OCI-LY1 (cell line): ENCODE measurements around the gene RNGTT.
"Not testable (repeated sequence)": the region's sequence is repeated elsewhere in the genome, so short reads cannot be mapped to it uniquely, and the experiment has no call there.

Experiments
- H2AFZ ChIP-seq: fragments of 200-600 bp; sonication (generic), shearing (Covaris generic); 2 replicates; pipeline ENCODE4 v1.6.0; 2014; ENCODE audit warnings: antibody characterized with exemption, mild to moderate bottlenecking, low read length
- H3F3A ChIP-seq: fragments of 200-600 bp; sonication (generic), shearing (Covaris generic); 2 replicates; pipeline ENCODE4 v1.6.0; 2014; ENCODE audit warnings: mild to moderate bottlenecking, antibody characterized with exemption, low read length, moderate library complexity; ENCODE audit not compliant: insufficient read depth
- H3K27ac ChIP-seq: fragments of 200-600 bp; sonication (generic); 2 replicates; pipeline ENCODE4 v1.5.1; 2014; ENCODE audit warnings: low read length, mixed run types, mild to moderate bottlenecking, low read depth; ENCODE audit not compliant: poor library complexity, severe bottlenecking
- H3K27me3 ChIP-seq: fragments of 200-600 bp; sonication (generic); 2 replicates; pipeline ENCODE4 v1.6.0; 2014; ENCODE audit warnings: antibody characterized with exemption, mild to moderate bottlenecking, low read length, moderate library complexity; ENCODE audit not compliant: insufficient read depth
- H3K36me3 ChIP-seq: fragments of 200-600 bp; sonication (generic); 2 replicates; pipeline ENCODE4 v1.6.1; 2014; ENCODE audit warnings: mild to moderate bottlenecking, antibody characterized with exemption, low read length, moderate library complexity, mixed read lengths; ENCODE audit not compliant: insufficient read depth
- H3K4me1 ChIP-seq: fragments of 200-600 bp; sonication (generic); 2 replicates; pipeline ENCODE4 v1.5.1; 2014; ENCODE audit warnings: mild to moderate bottlenecking, low read length, moderate library complexity; ENCODE audit not compliant: insufficient read depth, severe bottlenecking
- H3K4me2 ChIP-seq: fragments of 200-600 bp; sonication (generic), shearing (Covaris generic); 2 replicates; pipeline ENCODE4 v1.6.1; 2014; ENCODE audit warnings: low read length
- H3K4me3 ChIP-seq: fragments of 200-600 bp; sonication (generic); 2 replicates; pipeline ENCODE4 v1.5.1; 2014; ENCODE audit warnings: low read length, low read depth, mild to moderate bottlenecking, mixed read lengths; ENCODE audit not compliant: poor library complexity, severe bottlenecking
- H3K79me2 ChIP-seq: fragments of 200-600 bp; shearing (Covaris generic); 2 replicates; pipeline ENCODE4 v1.6.1; 2016; ENCODE audit warnings: mixed run types, low read length, mixed read lengths; ENCODE audit not compliant: insufficient read depth
- H3K9ac ChIP-seq: fragments of 200-600 bp; sonication (generic), shearing (Covaris generic); 2 replicates; pipeline ENCODE4 v1.6.1; 2014; ENCODE audit warnings: mild to moderate bottlenecking, low read length, mixed read lengths
- H3K9me2 ChIP-seq: fragments of 200-600 bp; sonication (generic), shearing (Covaris generic); 2 replicates; pipeline ENCODE4 v1.6.1; 2014; ENCODE audit warnings: low read depth, mild to moderate bottlenecking, low read length, mixed read lengths
- H3K9me3 ChIP-seq: fragments of 200-600 bp; shearing (Covaris generic); 2 replicates; pipeline ENCODE4 v1.6.1; 2014; ENCODE audit warnings: low read length, mixed read lengths
- H4K20me1 ChIP-seq: fragments of 200-600 bp; sonication (generic), shearing (Covaris generic); 2 replicates; pipeline ENCODE4 v1.6.0; 2016; ENCODE audit warnings: mild to moderate bottlenecking, low read length; ENCODE audit not compliant: insufficient read depth
- CTCF ChIP-seq: fragments of 200-600 bp; sonication (generic), shearing (Covaris generic); IDR thresholded peaks from 2 replicates; pipeline ENCODE4 v1.5.1; 2017; ENCODE audit warnings: mild to moderate bottlenecking, antibody characterized with exemption, low read length, moderate library complexity, mixed read lengths
- EZH2 ChIP-seq: fragments of 200-600 bp; sonication (generic), shearing (Covaris generic); IDR thresholded peaks from 2 replicates; pipeline ENCODE4 v1.8.0; 2017; ENCODE audit warnings: borderline replicate concordance, mixed run types, mild to moderate bottlenecking, antibody characterized with exemption, low read length, moderate library complexity, mixed read lengths

The RNGTT gene

GRCh38 chr6:88933521-88933920 is 29.9 kb downstream of the RNGTT start:
- Histone ChIP-seq H3K27me3 (no peaks in the 10 kb centered on the region), H3K9me2 (no peaks in the 10 kb centered on the region), H3K36me3 (peaks cover 74% of the 10 kb centered on the region), H3K9me3 (peaks cover 13% of the 10 kb centered on the region), H3K79me2 (no peaks in the 10 kb centered on the region), H4K20me1 (no peaks in the 10 kb centered on the region), H3K9ac (no peak overlapping the region), H3K4me1 (no peaks in the 10 kb centered on the region), H3K4me2 (no peak overlapping the region), H3F3A (no peaks in the 10 kb centered on the region), H2AFZ (no peak overlapping the region), H3K4me3 (no peak overlapping the region), H3K27ac (no peak overlapping the region)
- TF ChIP-seq EZH2 (no peak), CTCF (no peak)

- not testable (repeated sequence) for H3K27ac ChIP-seq, H3K9ac ChIP-seq, H3K79me2 ChIP-seq, H4K20me1 ChIP-seq, H3K9me2 ChIP-seq, H3K4me3 ChIP-seq, H3K27me3 ChIP-seq, H3K4me1 ChIP-seq, H3K4me2 ChIP-seq, H2AFZ ChIP-seq, H3F3A ChIP-seq
- Histone ChIP-seq H3K36me3 (peaks cover 62% of the 10 kb centered on the region), H3K9me3 (peaks cover 13% of the 10 kb centered on the region)
Measured at GRCh38 chr6:88932019-88932418, 31.4 kb downstream of the RNGTT start.

- Histone ChIP-seq H3K4me3 (no peak overlapping the region), H3K9me2 (no peaks in the 10 kb centered on the region), H3F3A (no peaks in the 10 kb centered on the region), H3K27me3 (no peaks in the 10 kb centered on the region), H3K4me2 (no peak overlapping the region), H3K36me3 (peaks cover 29% of the 10 kb centered on the region), H3K79me2 (no peaks in the 10 kb centered on the region), H3K9ac (no peak overlapping the region), H3K4me1 (no peaks in the 10 kb centered on the region), H3K27ac (no peak overlapping the region), H4K20me1 (no peaks in the 10 kb centered on the region), H3K9me3 (no peaks in the 10 kb centered on the region), H2AFZ (no peak overlapping the region)
- TF ChIP-seq CTCF, result no peak
- no peak for TF ChIP-seq EZH2
Measured at GRCh38 chr6:88922775-88923548, 40.5 kb downstream of the RNGTT start.

GRCh38 chr6:88921734-88922133 is 41.7 kb downstream of the RNGTT start:
- H3F3A ChIP-seq, result no peaks in the 10 kb centered on the region
- H2AFZ ChIP-seq, result no peak overlapping the region
- TF ChIP-seq CTCF, result no peak
- no peak for TF ChIP-seq EZH2
- H3K9me2 ChIP-seq, result no peaks in the 10 kb centered on the region
- H3K79me2 ChIP-seq, result no peaks in the 10 kb centered on the region
- H3K36me3 ChIP-seq, result peaks cover 29% of the 10 kb centered on the region
- H3K4me3 ChIP-seq, result no peak overlapping the region
- H3K4me1 ChIP-seq, result no peaks in the 10 kb centered on the region
- H3K27ac ChIP-seq, result no peak overlapping the region
- no peaks in the 10 kb centered on the region for H4K20me1 ChIP-seq
- H3K9ac ChIP-seq, result no peak overlapping the region
- no peaks in the 10 kb centered on the region for H3K27me3 ChIP-seq
- no peak overlapping the region for H3K4me2 ChIP-seq
- no peaks in the 10 kb centered on the region for H3K9me3 ChIP-seq
